DMS53 (cell line): ENCODE measurements around the gene PTPRJ.
"Not testable (repeated sequence)": the region's sequence is repeated elsewhere in the genome, so short reads cannot be mapped to it uniquely, and the experiment has no call there.

Source experiments
- DNase-seq: peaks from one replicate; lab custom pipeline; 2025; lab: John Stamatoyannopoulos, UW

Gene PTPRJ

GRCh38 chr11:47980088-47980906 lies at the start of gene PTPRJ:
Gene PTPRJ, plus strand, starts transcription at chr11:47980559. Its CDS starts 354 bp downstream, at chr11:47980913.
- peak; percentile 75 for DNase-seq

DNA sequence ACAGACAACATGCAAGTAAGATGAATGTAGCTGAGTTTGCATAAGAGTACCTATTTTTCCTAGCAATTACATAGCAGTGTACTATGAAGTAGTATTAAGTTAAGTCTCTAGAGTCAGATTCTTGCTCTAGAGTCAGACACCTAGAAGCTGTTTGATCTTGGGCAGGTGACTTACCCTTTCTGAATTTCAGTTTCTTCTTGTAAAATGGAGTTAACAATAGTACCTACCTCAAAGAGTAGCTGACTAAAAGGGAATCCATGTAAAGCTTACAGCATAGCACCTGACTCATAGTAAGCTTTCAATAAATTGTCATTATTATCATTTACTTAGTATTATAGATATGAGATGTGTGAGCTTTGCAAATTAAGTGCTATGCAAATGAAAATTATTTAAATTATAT lies 47.8 kb upstream of the PTPRJ start:
- DNase-seq = no peak

GRCh38 chr11:47933797-47934196 lies 46.6 kb upstream of the PTPRJ start:
- not testable (repeated sequence) for DNase-seq

GRCh38 chr11:47938791-47939560 lies 41.4 kb upstream of the PTPRJ start:
- DNase-seq = no peak

DNA sequence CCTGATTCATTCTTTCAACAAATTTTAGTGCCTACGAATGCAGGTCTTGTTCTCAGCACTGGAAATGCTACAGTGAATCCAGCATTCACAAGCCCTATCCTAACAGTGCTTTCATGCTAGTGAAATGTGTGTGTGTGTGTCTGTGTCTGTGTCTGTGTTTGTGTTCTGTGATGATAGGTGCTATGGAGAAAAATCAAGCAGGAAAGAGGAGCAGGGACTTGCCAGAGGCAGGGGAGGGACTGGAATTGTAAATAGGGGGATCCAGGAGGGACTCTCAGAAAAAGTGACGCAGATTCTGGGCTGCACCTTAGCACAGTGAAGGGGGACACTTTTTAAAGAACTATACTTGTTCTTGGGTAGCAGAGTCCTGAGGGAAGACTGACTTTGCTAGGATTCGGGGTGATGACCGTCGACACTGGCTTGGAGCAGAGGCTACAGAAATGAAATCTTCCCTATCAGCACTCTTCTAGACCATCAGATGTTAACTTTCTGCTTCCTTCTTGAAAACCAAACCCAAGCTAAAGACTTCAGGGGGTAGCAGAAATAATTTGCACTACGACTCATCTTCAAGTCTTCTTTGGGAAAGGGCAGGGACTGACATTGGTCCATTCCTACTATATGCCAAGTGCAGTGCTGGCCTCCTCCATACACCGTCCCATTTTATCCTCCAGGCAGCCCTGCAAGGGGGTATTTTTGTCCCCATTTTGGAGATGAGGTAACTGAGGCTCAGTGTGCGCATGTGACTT lies 39.3 kb upstream of the PTPRJ start:
- no peak for DNase-seq

DNA sequence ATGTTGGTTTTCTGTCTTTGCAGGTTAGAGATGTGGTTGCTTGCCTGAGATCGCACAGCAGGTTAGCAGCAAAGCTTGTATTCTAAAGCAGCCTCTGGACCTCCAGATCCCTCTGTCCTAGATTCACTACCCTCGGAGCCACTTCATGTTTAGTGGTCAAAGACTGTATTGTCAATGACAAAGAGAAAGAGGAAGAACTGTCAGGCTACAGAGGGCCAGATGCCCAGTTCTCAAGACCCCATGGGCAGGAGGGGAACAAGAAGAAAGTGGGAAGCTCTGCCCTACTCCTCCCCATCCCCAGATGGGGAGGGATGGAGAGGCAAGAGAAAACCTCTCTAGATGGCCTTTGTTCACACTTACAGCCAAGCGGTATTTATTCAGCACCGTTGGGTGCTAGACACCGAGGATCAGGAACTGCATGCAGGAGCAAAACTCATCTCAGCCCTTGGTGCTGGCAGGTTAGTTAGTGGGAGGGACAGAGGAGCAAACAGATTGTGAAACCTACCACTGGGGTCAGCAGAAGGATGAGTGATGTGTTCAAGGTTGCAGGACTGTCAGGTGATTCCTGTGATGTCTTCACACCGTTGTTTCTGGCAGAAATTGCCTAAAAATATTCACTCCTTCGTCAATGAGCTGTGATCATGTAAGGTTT lies 38.3 kb upstream of the PTPRJ start:
- no peak for DNase-seq

GRCh38 chr11:47943721-47944586 lies 36.4 kb upstream of the PTPRJ start:
- DNase-seq = no peak

DNA sequence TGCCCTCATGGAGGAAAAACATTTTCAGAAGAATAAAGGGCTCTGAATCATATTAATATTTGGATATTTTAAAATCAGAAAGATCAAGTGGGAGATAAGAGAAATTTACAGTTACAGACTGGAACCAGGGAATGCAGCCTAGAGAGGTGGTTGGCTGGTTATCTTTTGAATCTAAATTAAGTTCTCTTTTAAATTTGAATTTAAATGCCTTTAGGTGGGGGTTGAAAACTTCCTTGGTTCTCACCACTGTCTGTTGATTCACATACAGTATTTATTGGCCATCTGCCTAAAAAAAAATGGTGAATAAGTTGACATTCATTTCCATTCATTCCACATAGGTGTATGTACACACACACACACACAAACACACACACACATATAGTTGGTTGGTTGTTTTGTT lies 35.7 kb upstream of the PTPRJ start:
- no peak for DNase-seq

DNA sequence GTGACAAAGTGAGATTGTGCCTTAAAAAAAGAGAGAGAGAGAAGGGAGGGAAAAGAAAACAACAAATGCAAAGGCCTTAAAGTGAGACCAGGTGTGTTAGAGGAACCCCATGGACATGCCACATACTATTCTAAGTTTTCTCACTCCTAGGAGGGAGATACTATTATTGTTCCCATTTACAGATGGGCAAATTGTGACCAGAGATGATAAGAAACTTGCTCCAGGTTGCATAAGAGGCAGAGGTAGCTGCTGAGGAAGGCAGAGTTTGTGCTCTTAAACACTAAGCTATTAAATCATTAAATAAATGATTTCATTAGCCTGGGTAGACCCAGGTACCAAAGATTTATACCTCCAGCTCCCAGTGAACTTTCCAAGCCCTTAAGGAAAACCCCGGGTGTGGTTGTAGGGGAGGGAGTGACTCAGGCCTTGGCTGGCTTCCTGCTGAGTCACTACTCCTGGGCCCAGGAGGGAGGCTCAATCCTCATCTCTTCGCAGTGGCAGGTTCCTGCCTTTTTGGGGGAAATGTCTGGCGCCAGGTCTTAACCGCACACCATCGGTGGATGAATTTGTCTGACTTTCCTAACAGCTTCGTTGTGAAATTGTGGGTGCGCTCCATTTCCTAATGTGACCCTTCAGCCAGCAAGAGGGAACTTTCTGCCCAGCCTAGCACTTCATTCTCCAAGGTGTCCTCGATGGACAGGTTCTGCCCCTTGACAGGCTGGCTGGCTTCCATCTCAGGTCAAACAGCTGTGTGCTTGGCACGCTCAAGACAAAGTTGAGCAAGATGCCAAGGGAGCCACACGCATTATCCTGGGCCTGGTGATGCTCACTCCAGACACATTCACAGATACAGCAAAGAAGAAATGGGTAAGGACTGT lies 33.4 kb upstream of the PTPRJ start:
- DNase-seq = peak; percentile 65

GRCh38 chr11:47948137-47948536 lies 32.2 kb upstream of the PTPRJ start:
- DNase-seq = no peak

- not testable (repeated sequence) for DNase-seq
These were observed 31.2 kb upstream of the PTPRJ start for GRCh38 chr11:47949001-47949675.

DNA sequence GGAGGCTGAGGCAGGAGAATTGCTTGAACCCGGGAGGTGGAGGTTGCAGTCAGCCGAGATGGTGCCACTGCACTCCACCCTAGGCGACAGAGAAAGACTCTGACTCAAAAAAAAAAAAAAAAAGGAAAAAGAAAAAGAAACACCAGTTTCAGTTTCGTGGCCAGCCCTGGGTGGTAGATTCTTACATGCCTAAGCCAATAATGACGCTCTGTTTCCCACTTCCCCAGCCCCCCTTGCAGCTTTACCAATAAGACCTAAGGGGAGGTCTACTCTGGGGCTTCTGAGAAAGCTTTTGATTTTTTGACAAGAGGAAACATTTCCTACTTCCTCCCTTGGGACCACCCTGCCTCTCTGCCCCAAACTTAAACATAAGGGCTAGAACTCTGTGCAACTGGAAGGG lies 30.0 kb upstream of the PTPRJ start:
- no peak for DNase-seq

DNA sequence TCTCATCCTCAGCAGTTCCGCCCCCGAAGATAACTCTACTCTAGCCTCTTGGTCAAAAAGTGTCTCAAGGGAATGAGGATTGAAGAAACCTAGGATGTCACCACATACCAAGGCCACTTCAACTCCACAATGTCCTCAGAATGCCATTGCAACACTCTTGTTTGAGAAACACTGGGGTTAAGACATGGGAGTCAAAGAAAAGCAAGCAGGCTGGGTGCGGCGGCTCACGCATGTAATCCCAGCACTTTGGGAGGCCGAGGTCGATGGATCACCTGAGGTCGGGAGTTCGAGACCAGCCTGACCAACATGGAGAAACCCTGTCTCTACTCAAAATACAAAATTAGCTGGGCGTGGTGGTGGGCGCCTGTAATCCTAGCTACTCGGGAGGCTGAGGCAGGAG lies 28.9 kb upstream of the PTPRJ start:
- DNase-seq = not testable (repeated sequence)

GRCh38 chr11:47955061-47955755 lies 25.2 kb upstream of the PTPRJ start:
- peak; percentile 26 for DNase-seq

DNA sequence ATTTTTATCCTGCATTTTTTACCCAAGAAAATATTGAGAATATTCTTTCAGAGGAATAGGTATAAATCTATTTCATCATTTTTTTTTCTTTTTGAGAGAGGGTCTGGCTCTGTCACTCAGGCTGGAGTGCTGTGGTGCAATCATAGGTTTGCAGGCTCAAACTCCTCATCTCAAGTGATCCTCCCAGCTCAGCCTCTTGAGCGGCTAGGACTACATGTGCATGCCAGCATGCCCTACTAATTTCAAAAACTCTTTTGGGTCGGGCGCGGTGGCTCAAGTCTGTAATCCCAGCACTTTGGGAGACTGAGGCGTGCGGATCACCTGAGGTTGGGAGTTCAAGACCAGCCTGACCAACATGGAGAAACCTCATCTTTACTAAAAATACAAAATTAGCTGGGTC lies 20.3 kb upstream of the PTPRJ start:
- DNase-seq = no peak

- peak; percentile 41 for DNase-seq
These were observed 19.0 kb upstream of the PTPRJ start for GRCh38 chr11:47961383-47961782.

DNA sequence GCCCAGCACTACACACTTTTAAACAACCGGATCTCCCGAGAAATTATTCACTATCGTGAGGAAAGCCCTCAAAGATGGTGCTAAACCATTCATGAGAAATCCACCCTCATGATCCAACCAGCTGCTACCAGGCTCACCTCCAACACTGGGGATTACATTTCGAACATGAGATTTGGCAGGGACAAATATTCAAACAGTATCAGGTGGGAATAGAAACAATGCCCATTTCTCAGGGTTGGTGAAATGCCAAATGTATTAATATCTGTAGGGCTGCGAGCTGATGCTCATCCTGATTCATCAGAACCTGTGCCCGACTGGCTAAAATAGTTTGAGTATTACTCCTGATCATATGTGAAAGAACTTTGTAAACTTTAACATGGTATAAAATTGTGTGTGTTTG lies 15.8 kb upstream of the PTPRJ start:
- DNase-seq = no peak

- no peak for DNase-seq
These were observed 12.5 kb upstream of the PTPRJ start for GRCh38 chr11:47967577-47968525.
